GM15510 (cell line): ENCODE results near the gene SPATA31E1.

Source experiments
- POLR2A ChIP-seq: IDR thresholded peaks from 3 replicates; pipeline ENCODE4 v1.6.1; 2011; ENCODE audit warnings: borderline replicate concordance; ENCODE audit not compliant: insufficient read length; ENCODE audit errors: extremely low read depth

SPATA31E1 gene

DNA sequence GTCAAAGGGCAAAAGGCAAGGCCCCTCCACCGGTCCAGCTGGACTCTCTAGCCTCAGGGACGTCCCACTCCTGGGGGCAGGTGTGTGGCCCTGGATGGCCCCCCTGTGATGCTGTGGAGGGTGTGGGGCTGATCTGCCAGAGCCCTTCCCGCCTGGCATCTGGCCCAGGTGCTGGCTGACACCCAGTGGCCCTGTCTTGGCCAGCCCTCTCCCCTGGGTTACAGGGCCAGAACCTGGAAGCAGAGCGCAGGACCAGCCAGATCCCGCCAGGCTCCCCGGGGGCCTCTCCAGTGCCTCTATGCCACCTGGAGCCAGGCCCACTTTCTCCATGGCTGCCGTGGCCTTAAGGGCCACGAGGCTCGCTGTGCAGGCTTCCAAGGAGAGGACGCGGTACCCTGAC lies 22.9 kb upstream of the SPATA31E1 start:
- TF ChIP-seq POLR2A = no peak

GRCh38 chr9:87861332-87861731 lies 21.3 kb upstream of the SPATA31E1 start:
- no peak for TF ChIP-seq POLR2A

- no peak for TF ChIP-seq POLR2A
Observed at GRCh38 chr9:87862536-87863268, 20.0 kb upstream of the SPATA31E1 start.

- TF ChIP-seq POLR2A = no peak
Observed at GRCh38 chr9:87863882-87864465, 18.7 kb upstream of the SPATA31E1 start.

DNA sequence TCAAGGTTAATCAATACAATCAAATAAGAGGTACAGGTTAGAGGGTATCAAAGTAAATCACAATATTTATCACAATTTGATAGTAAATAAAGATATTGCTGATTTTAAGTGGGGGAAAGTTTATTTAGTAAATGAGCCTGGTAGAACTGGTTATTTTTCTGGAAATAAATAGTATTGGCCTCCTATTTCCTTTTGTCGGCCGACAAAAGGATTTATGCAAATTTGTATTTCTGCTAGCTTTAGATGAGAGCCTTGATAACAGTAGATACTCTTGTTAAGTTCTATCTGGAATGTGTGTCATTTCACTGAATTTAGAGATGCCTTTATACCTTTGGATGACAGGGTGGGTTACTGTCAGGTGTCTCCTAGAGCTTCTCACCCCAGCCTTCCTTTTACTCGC lies 17.8 kb upstream of the SPATA31E1 start:
- TF ChIP-seq POLR2A = no peak

DNA sequence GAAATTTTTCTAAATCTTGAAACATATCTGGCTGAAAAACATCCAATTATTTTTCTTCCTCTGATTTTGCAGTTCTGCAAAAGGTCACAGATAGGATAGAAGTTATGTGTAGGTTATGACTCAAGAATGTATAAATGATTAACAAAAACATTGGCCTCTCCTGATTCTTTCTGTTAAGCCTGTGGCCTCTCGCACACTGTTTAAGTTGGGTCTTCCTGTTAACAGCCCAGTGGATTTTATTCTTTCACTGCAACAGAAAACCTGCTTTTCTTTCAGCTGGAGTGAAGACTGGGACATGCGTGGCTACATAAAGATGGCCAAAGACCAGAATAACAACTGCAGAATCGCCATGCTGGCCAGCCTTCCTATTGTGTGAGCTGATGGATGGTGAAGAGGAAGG lies 17.1 kb upstream of the SPATA31E1 start:
- TF ChIP-seq POLR2A = no peak

GRCh38 chr9:87867391-87867790 lies 15.3 kb upstream of the SPATA31E1 start:
- no peak for TF ChIP-seq POLR2A

DNA sequence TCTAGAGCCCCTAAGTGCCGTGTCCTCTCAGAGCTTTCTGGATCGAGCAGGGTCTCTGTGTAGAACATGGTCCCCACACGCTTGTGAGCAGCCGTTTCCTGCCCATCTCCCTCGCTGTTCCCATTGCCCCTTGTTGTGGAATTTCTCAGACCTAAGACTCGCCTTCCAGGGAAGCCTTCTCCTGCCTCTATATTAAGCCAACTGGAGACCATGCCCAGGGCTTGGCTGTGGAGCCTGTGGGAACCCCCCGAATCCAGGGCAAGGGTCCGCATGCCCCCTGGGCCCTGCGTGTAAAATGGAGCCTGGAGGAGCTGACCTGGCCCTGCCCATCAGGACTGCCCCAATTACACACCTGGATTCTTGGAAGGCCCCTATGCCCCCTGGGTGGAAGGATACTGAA lies 14.5 kb upstream of the SPATA31E1 start:
- no peak for TF ChIP-seq POLR2A

- no peak for TF ChIP-seq POLR2A
Observed at GRCh38 chr9:87868635-87869034, 14.0 kb upstream of the SPATA31E1 start.

DNA sequence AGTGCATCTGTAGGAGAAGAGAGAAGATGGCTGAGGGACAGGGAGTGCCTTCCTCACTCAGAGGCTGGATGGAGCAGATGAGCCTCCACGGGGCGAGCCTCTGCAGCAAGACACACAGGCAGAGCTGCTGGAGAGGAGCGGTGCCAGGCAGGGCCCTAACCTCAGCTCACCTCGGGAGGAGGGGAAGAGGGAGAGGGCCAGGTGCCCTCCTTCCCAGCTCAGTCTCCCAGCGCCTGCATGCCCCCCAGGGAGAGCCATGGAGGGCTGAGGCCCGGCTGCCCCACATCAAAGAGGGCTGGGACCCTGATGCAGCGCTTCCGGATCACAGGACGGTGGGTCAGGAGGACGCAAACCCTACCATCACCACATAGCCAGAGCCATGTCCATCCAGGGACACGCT lies 13.6 kb upstream of the SPATA31E1 start:
- no peak for TF ChIP-seq POLR2A

DNA sequence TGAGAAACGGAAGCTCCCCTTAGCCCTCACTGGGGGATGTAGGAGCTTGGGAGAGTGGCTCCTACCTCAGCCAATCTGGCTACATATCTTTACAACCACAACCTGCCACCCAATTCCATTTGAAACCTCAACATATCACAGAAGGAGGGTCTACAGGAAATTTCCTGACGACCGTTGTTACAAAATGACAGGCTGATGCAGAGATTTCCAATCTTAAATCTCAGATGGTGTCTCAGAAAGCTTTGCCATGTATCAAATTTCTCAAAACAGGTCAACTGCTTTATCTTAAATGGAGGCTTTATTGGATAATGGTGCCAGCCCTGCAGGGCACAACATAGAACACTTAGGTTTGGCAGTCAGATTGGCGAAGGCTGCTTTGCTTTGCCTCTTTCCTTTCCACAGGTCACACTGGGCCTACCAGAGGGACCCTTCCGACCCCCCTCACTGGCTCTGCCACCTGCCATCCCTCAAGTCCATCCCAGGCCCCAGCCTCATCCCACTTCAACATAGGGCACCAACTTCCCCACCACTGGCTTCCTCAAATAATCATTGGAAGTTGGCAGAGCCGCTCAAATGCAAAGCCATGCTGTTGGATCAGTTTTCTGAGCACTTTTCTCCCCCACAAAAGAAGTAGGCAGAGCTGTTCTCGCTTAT lies 11.1 kb upstream of the SPATA31E1 start:
- no peak for TF ChIP-seq POLR2A

DNA sequence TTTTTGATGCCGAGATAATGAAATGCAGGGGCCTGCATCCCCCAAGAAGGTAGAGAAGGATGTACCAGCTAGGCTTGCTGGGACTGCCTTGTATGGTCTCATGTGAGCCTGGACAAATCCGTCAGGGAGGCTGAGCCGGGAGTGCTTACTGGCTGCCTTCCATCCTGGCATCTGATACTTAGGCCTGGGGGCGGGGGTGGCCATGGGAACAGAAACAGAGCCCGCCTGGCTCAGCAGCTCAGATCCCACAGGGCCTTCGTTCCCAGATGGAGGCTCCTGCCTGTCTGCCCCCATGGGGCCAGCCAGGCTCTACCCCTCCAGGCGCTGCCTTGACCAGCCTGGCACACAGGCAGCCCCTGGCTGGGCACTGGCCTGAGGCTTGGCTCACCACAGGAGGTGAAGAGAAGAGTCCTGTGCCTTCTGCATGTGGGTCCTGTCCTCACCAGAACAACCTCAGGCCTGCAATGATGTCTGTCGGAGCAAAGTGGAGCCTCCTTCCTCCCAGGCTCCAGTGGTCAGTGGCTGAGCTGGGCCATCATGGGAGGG lies 10.5 kb upstream of the SPATA31E1 start:
- no peak for TF ChIP-seq POLR2A

- no peak for TF ChIP-seq POLR2A
Observed at GRCh38 chr9:87873607-87874303, 8.9 kb upstream of the SPATA31E1 start.

DNA sequence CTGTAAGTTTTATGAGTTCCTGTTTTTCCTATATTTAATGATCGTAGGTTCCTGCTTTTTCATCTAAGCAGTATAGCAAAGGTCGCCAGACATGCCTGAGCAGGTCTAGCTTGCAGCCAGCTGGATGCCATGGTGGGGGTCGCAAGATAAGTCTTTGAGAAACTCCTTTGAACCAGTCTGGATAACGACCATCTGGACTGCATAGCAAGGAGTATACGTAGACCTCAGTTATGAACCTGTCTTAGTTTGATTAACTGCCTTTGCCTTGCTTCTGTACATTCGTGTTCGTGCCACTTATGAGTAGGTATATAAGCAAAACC lies 8.4 kb upstream of the SPATA31E1 start:
- TF ChIP-seq POLR2A = no peak

GRCh38 chr9:87875060-87875459 lies 7.6 kb upstream of the SPATA31E1 start:
- no peak for TF ChIP-seq POLR2A
